HG03575 (cell line): ENCODE measurements around the gene VCAM1.
"Not testable (repeated sequence)": the region's sequence is repeated elsewhere in the genome, so short reads cannot be mapped to it uniquely, and the experiment has no call there.

Experiments
- ATAC-seq: cut with Tn5 transposase; IDR thresholded peaks from one replicate; pipeline ENCODE4 v1.9.1; 2021; ENCODE audit not compliant: unreplicated experiment, insufficient number of reproducible peaks, low FRiP score; ENCODE audit errors: extremely low read depth

Gene VCAM1

GRCh38 chr1:100767176-100767890 lies 47.8 kb downstream of the VCAM1 start:
- no peak for ATAC-seq

DNA sequence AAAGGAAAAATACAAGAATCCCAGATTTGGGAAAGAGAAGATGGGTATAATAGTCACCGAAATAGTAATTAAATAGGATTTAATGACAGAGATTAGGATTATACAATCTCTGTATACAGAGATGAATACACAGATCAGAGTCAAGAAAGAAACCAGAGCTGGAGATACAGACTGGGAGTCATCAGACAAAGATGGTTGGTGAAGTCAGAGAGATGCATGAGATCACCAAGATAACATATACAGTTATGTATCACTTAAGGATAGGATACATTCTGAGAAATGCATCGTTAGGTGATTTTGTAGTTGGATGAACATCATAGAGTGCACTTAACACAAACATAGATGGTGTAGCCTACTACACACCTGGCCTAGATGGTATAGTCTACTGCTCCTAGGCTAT lies 49.8 kb downstream of the VCAM1 start:
- ATAC-seq: no peak

DNA sequence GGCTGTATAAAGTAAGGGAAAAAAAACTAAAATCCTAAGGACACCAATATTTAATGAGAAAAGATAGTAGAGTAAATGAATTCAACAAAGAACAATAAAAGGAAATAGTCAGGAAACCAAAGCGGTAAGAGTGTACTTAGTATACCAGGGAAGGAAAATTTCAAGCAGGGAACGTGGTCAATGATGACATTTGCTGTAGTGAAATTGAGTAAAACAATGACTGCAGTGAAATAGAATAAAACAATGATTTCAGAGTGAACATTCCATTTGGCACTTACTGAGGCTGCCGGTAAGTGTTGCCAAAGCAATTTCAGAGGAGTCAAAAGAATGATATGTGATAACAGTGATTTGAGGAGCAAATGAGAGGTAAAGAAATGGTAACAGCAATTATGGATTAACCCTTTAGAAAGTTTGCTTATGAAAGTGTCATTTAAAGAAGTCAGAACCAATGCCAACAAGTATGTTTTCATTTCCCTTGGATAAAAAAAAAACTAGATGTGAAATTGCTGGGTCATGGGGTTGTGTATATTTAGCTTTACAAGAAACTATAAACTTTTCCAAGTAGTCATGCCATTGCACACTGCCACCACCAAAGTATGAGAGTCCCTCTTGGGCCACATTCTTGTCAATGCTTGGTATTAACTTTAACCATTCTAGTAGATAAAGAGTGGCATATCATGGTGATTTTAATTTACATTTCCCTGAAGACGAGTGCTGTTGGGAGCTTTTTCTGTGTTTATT lies 50.5 kb downstream of the VCAM1 start:
- ATAC-seq: no peak

DNA sequence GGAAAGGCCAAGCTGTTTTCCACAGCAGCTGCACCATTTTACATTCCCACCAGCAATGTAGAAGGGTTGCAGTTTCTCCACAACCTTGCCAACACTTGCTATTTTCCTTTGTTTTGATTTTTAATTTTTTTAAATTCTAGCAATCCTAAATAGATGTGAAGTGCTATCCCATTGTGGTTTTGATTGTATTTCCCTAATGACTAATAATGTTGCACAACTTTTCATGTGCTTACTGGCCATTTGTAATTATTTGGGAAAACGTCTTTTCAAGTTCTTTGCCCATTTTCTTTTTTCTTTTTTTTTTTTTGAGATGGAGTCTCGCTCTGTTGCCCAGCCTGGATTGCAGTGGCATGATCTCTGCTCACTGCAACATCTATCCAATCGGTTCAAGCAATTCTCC lies 53.9 kb downstream of the VCAM1 start:
- no peak for ATAC-seq

DNA sequence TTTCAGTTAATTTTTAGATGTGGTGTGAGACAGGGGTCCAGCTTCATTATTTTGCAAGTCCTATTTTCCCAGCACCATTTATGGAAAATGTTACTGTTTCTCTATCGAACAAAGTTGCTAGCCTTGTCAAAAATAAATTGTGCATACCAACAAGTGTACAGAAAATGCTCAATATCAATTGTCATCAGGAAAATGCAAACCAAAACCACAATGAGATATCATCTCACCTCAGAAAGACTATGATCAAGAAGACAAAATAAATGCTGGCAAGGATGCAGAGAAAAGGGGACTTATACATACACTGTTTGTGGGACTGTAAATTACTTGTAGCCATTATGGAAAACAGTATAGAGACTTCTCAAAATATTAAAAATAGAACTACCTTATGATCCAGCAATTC lies 54.8 kb downstream of the VCAM1 start:
- ATAC-seq: no peak

DNA sequence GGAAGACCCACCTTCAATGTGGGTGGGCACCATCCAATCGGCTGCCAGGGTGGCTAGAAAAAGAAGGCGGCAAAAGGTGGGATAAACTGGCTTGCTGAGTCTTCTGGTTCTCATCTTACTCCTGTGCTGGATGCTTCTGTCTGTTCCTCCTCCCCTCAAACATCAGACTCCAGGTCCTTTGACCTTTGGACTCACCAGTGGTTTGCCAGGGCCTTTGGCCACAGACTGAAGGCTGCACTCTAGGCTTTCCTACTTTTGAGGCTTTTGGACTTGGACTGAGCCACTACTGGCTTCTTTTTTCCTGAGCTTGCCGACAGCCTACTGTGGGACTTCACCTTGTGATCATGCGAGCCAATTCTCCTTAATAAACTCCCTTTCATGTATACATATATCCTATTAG lies 55.9 kb downstream of the VCAM1 start:
- no peak for ATAC-seq

- ATAC-seq: no peak
These were observed 59.2 kb downstream of the VCAM1 start for GRCh38 chr1:100778748-100779147.

- ATAC-seq: no peak
These were observed 61.3 kb downstream of the VCAM1 start for GRCh38 chr1:100780814-100781213.

- not testable (repeated sequence) for ATAC-seq
These were observed 62.2 kb downstream of the VCAM1 start for GRCh38 chr1:100781728-100782127.

- no peak for ATAC-seq
These were observed 63.0 kb downstream of the VCAM1 start for GRCh38 chr1:100782473-100783039.

- ATAC-seq: no peak
These were observed 66.0 kb downstream of the VCAM1 start for GRCh38 chr1:100785470-100786052.

GRCh38 chr1:100786870-100787269 lies 67.3 kb downstream of the VCAM1 start:
- no peak for ATAC-seq
